Neutrophil (primary cell): ENCODE data around the gene SHISAL1.

Experiments used
- H3K27ac ChIP-seq: fragments of 200-600 bp; sonication (generic); 2 replicates; pipeline ENCODE4 v1.5.1; 2016; ENCODE audit warnings: mild to moderate bottlenecking, moderate library complexity
- H3K27me3 ChIP-seq: fragments of 200-600 bp; sonication (generic); 2 replicates; pipeline ENCODE4 v1.6.0; 2016; ENCODE audit warnings: mild to moderate bottlenecking
- H3K36me3 ChIP-seq: fragments of 200-600 bp; sonication (generic); 2 replicates; pipeline ENCODE4 v1.5.1; 2017
- H3K4me1 ChIP-seq, 2 experiments: fragments of 200-600 bp in 1 of 2; sonication (generic) in 1 of 2; 1 replicate in 1 of 2; 2 replicates in 1 of 2; pipeline versions ENCODE4 v1.5.1 to v1.6.1; 2013 to 2016; ENCODE audit warnings: low read depth in 1 of 2, low read length in 1 of 2, mild to moderate bottlenecking in 1 of 2, moderate library complexity in 1 of 2; ENCODE audit not compliant: control insufficient read depth in 1 of 2, insufficient read depth in 1 of 2
- H3K4me3 ChIP-seq, 2 experiments: fragments of 200-600 bp in 1 of 2; sonication (generic) in 1 of 2; 1 replicate in 1 of 2; 2 replicates in 1 of 2; pipeline ENCODE4 v1.5.1; 2013 to 2016; ENCODE audit warnings: low read depth in 1 of 2, low read length in 1 of 2, mild to moderate bottlenecking in 1 of 2, moderate library complexity in 1 of 2
- H3K9me3 ChIP-seq: fragments of 200-600 bp; sonication (generic); 2 replicates; pipeline ENCODE4 v1.5.1; 2016
- TF ChIP-seq, protein P1 (sequence below): fragments of 200-600 bp; sonication (generic); IDR thresholded peaks from 2 replicates; pipeline ENCODE4 v1.5.1; 2016; ENCODE audit warnings: antibody characterized with exemption

The SHISAL1 gene

DNA sequence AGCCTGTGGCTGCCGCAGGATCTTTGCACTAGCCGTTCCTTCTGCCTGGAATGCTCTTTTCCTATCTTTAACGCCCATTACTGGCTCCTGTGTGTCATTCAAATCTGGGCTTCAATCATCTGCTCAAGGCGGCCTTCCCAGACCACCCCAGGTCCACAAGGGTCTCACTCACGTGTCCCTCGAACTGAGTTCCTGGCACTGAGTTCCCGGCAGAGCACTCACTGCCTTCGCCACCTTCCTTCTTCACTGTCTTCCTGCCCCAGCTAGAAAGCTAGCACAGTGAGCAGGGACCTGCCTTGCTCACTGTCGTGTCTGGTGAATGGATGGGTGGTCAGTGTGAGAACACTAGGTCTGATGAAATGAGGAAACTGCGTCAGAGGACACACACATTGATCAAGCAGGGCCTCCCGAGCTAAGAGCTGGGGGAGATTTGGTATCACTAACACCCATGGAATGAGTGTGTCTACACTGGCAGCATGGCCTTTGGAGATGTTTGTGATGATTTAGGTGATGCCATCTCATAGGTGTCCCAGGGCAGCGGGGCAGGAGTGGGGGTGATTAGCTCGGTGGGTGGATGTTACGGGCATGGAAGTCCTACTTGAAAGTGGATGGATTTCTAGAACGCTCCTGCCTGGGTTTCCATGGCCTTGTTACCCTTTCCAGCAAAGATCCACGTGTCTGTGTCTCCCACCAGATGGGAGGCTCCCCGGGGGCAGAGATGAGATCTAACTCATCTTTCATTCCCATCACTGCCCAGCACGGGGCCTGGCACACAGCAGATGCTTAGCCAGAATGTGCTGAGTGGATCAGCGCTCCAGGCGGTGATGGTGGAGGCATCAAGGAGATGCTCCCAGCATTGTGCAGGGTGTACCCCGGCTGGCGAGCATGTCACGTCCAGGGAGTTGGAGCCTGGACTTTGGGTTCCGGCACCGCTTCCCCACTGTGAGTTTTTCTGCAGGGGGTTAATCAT is 64.5 kb downstream of the SHISAL1 start:
- TF ChIP-seq, protein P1, sequence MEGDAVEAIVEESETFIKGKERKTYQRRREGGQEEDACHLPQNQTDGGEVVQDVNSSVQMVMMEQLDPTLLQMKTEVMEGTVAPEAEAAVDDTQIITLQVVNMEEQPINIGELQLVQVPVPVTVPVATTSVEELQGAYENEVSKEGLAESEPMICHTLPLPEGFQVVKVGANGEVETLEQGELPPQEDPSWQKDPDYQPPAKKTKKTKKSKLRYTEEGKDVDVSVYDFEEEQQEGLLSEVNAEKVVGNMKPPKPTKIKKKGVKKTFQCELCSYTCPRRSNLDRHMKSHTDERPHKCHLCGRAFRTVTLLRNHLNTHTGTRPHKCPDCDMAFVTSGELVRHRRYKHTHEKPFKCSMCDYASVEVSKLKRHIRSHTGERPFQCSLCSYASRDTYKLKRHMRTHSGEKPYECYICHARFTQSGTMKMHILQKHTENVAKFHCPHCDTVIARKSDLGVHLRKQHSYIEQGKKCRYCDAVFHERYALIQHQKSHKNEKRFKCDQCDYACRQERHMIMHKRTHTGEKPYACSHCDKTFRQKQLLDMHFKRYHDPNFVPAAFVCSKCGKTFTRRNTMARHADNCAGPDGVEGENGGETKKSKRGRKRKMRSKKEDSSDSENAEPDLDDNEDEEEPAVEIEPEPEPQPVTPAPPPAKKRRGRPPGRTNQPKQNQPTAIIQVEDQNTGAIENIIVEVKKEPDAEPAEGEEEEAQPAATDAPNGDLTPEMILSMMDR: no peak
- no peak overlapping the region for H3K4me3 ChIP-seq
- H3K27me3 ChIP-seq: peaks cover 2% of the 10 kb centered on the region
- H3K4me1 ChIP-seq: no peaks in the 10 kb centered on the region
- no peak overlapping the region for H3K27ac ChIP-seq
- H3K9me3 ChIP-seq: peaks cover 4% of the 10 kb centered on the region
- H3K36me3 ChIP-seq: no peaks in the 10 kb centered on the region

DNA sequence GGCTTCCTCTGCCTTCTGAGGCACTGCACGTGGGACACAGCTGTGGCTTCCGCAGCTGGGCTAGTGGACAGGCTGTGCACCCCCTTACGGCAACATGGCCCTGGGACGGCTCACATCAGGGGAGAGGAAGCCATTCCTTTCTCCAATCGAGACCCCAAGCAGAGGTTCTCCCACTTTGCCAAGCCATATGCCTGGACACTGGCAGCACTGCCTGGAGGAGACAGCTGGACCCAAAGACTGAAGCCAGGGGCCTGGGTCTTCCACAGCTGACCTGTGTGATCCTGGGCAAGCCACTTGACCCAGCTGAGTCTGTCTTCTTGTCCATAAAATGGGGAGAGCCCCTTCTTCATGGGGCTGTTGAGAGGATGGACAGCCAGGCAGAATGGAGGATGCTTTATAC is 65.4 kb downstream of the SHISAL1 start:
- peaks cover 4% of the 10 kb centered on the region for H3K9me3 ChIP-seq
- H3K4me1 ChIP-seq: no peaks in the 10 kb centered on the region
- H3K4me3 ChIP-seq: no peak overlapping the region
- H3K27ac ChIP-seq: no peak overlapping the region
- H3K36me3 ChIP-seq: no peaks in the 10 kb centered on the region
- TF ChIP-seq, protein P1: no peak
- peaks cover 7% of the 10 kb centered on the region for H3K27me3 ChIP-seq

DNA sequence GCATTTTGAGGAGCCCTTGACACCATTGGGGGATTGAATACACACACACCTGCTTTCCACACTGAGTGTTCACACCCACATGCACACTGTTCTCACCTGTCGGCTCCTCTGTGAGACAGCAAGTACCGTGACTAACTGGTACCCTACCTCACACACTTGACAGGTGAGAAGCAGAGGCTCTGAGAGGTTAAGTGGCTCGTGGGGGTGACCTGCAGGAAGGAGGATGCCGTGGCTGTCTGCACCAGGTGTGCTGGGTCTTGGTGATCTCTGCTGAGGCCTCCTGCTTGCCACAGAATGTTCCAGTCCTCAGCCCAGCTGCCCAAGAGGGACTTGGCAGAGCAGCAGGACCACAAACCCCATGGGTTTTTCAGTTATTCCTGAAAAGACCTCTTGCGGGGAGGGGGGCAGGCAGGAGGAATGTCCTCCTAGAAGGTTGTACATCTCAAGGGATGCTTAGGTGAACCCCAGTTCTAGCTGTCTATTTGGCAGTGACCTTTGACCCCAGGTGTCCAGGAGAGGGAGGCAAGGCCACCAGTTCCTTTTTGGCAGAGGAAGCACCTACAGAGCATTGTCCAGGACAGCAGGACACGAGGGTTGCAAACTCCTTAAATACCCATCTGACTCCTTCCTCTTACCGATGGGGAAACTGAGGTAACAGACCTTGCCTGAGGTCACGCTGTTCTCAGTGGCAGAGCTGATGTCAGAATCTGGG is 66.0 kb downstream of the SHISAL1 start:
- TF ChIP-seq, protein P1: no peak
- no peaks in the 10 kb centered on the region for H3K36me3 ChIP-seq
- H3K4me1 ChIP-seq: no peaks in the 10 kb centered on the region
- peaks cover 4% of the 10 kb centered on the region for H3K9me3 ChIP-seq
- H3K27ac ChIP-seq: no peak overlapping the region
- peaks cover 7% of the 10 kb centered on the region for H3K27me3 ChIP-seq
- H3K4me3 ChIP-seq: no peak overlapping the region

DNA sequence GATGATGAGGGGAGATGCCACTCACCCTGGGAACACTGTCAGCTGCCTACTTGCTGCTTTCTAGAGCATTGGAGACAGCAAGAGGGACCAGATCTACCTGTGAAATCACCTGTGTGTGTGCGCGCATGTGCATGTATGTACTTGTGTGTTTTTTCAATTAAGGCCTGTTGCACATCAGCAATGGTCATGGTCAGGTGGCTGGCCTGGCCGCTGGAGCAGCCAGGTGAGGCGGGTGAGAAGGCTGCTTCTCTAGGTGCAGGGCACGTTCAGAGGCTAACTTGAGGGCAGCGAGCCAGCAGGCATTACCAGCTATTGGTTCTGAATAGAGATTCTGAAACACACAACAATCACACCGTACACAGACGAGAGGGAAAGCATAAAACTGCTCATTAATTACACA is 66.9 kb downstream of the SHISAL1 start:
- H3K27ac ChIP-seq: no peak overlapping the region
- no peak overlapping the region for H3K4me3 ChIP-seq
- no peaks in the 10 kb centered on the region for H3K4me1 ChIP-seq
- H3K36me3 ChIP-seq: no peaks in the 10 kb centered on the region
- H3K27me3 ChIP-seq: peaks cover 12% of the 10 kb centered on the region
- TF ChIP-seq, protein P1: no peak
- peaks cover 4% of the 10 kb centered on the region for H3K9me3 ChIP-seq

DNA sequence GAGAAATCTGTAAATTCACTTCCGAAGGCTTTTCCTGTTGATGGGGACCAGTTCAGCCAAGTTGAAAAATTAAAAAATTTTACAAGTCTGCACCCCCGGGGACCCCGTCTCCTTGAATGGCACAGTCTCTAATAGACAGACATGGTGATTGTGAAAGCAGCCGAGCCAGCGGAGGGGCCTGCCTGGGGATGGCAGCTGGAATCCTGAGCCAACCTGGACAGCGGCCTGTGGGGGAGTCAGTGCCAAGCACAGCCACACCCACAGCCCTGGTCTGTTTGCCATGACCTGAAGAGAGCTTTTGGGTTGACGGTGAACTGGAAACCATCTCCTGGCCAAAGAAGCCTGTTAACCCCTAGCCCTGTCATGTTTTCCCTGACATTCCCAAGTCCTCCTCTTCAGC is 67.3 kb downstream of the SHISAL1 start:
- Histone ChIP-seq H3K4me3 (no peak overlapping the region), H3K9me3 (peaks cover 4% of the 10 kb centered on the region), H3K27ac (no peak overlapping the region), H3K36me3 (no peaks in the 10 kb centered on the region), H3K27me3 (peaks cover 16% of the 10 kb centered on the region), H3K4me1 (no peaks in the 10 kb centered on the region)
- TF ChIP-seq, protein P1: no peak
